Skeletal muscle satellite cell (primary cell): Measurements from ENCODE around the gene PTPRC.

ENCODE experiments used
- H3K27me3 ChIP-seq: 2 replicates; pipeline ENCODE4 v1.7.0; 2013; ENCODE audit warnings: low read length; ENCODE audit not compliant: control insufficient read depth, insufficient read depth
- H3K36me3 ChIP-seq: 2 replicates; pipeline ENCODE4 v1.7.0; 2013; ENCODE audit warnings: mild to moderate bottlenecking, control low read depth, low read length; ENCODE audit not compliant: insufficient read depth
- H3K4me1 ChIP-seq: 2 replicates; pipeline ENCODE4 v1.7.0; 2013; ENCODE audit warnings: low read length; ENCODE audit not compliant: control insufficient read depth, insufficient read depth
- H3K4me2 ChIP-seq: 2 replicates; pipeline ENCODE4 v1.7.0; 2013; ENCODE audit warnings: mild to moderate bottlenecking, low read length
- H3K4me3 ChIP-seq: 2 replicates; pipeline ENCODE4 v1.7.0; 2013; ENCODE audit warnings: low read length
- H3K9ac ChIP-seq: 2 replicates; pipeline ENCODE4 v1.7.0; 2013; ENCODE audit warnings: mild to moderate bottlenecking, low read depth, low read length, moderate library complexity
- H3K9me3 ChIP-seq: replicated peaks from 2 replicates; pipeline ENCODE4 v1.7.0; 2013; ENCODE audit warnings: mild to moderate bottlenecking, control low read depth, low read length

PTPRC gene

GRCh38 chr1:198714271-198714670 is 75.4 kb downstream of the PTPRC start:
- Histone ChIP-seq H3K9ac (no peak overlapping the region), H3K36me3 (no peaks in the 10 kb centered on the region), H3K4me3 (no peak overlapping the region), H3K27me3 (no peaks in the 10 kb centered on the region), H3K4me2 (no peak overlapping the region), H3K9me3 (no peaks in the 10 kb centered on the region), H3K4me1 (no peaks in the 10 kb centered on the region)

GRCh38 chr1:198716051-198716450 is 77.2 kb downstream of the PTPRC start:
- no peak overlapping the region for H3K4me2 ChIP-seq
- H3K9me3 ChIP-seq, result no peaks in the 10 kb centered on the region
- H3K27me3 ChIP-seq, result no peaks in the 10 kb centered on the region
- H3K4me3 ChIP-seq, result no peak overlapping the region
- H3K36me3 ChIP-seq, result no peaks in the 10 kb centered on the region
- H3K4me1 ChIP-seq, result no peaks in the 10 kb centered on the region
- no peak overlapping the region for H3K9ac ChIP-seq

GRCh38 chr1:198717510-198717909 is 78.7 kb downstream of the PTPRC start:
- H3K4me3 ChIP-seq, result no peak overlapping the region
- no peak overlapping the region for H3K9ac ChIP-seq
- no peak overlapping the region for H3K4me2 ChIP-seq
- no peaks in the 10 kb centered on the region for H3K27me3 ChIP-seq
- no peaks in the 10 kb centered on the region for H3K9me3 ChIP-seq
- no peaks in the 10 kb centered on the region for H3K4me1 ChIP-seq
- no peaks in the 10 kb centered on the region for H3K36me3 ChIP-seq

- Histone ChIP-seq H3K9me3 (no peaks in the 10 kb centered on the region), H3K4me1 (peaks cover 13% of the 10 kb centered on the region), H3K4me2 (no peak overlapping the region), H3K27me3 (no peaks in the 10 kb centered on the region), H3K4me3 (no peak overlapping the region), H3K36me3 (no peaks in the 10 kb centered on the region), H3K9ac (no peak overlapping the region)
These were observed 84.3 kb downstream of the PTPRC start for GRCh38 chr1:198723127-198723526.

GRCh38 chr1:198725090-198725489 is 86.2 kb downstream of the PTPRC start:
- H3K4me2 ChIP-seq, result no peak overlapping the region
- no peak overlapping the region for H3K4me3 ChIP-seq
- H3K9me3 ChIP-seq, result no peaks in the 10 kb centered on the region
- peaks cover 13% of the 10 kb centered on the region for H3K4me1 ChIP-seq
- no peaks in the 10 kb centered on the region for H3K36me3 ChIP-seq
- H3K9ac ChIP-seq, result no peak overlapping the region
- no peaks in the 10 kb centered on the region for H3K27me3 ChIP-seq

GRCh38 chr1:198726455-198726854 is 87.6 kb downstream of the PTPRC start:
- no peaks in the 10 kb centered on the region for H3K9me3 ChIP-seq
- H3K9ac ChIP-seq, result no peak overlapping the region
- peak overlapping the region; percentile 17 for H3K4me2 ChIP-seq
- peaks cover 13% of the 10 kb centered on the region for H3K4me1 ChIP-seq
- H3K27me3 ChIP-seq, result no peaks in the 10 kb centered on the region
- no peaks in the 10 kb centered on the region for H3K36me3 ChIP-seq
- no peak overlapping the region for H3K4me3 ChIP-seq

GRCh38 chr1:198729195-198729863 is 90.5 kb downstream of the PTPRC start:
- no peaks in the 10 kb centered on the region for H3K9me3 ChIP-seq
- peaks cover 15% of the 10 kb centered on the region for H3K4me1 ChIP-seq
- H3K36me3 ChIP-seq, result no peaks in the 10 kb centered on the region
- no peak overlapping the region for H3K4me2 ChIP-seq
- no peaks in the 10 kb centered on the region for H3K27me3 ChIP-seq
- no peak overlapping the region for H3K9ac ChIP-seq
- no peak overlapping the region for H3K4me3 ChIP-seq

- Histone ChIP-seq H3K9me3 (no peaks in the 10 kb centered on the region), H3K4me2 (no peak overlapping the region), H3K4me3 (no peak overlapping the region), H3K4me1 (peaks cover 13% of the 10 kb centered on the region), H3K9ac (no peak overlapping the region), H3K27me3 (no peaks in the 10 kb centered on the region), H3K36me3 (no peaks in the 10 kb centered on the region)
These were observed 92.1 kb downstream of the PTPRC start for GRCh38 chr1:198730952-198731351.

- Histone ChIP-seq H3K9me3 (no peaks in the 10 kb centered on the region), H3K36me3 (no peaks in the 10 kb centered on the region), H3K4me1 (peaks cover 9% of the 10 kb centered on the region), H3K4me3 (no peak overlapping the region), H3K27me3 (no peaks in the 10 kb centered on the region), H3K4me2 (no peak overlapping the region), H3K9ac (no peak overlapping the region)
These were observed 95.6 kb downstream of the PTPRC start for GRCh38 chr1:198734323-198735008.

- Histone ChIP-seq H3K9ac (no peak overlapping the region), H3K9me3 (no peaks in the 10 kb centered on the region), H3K4me2 (peak overlapping the region; percentile 38), H3K27me3 (no peaks in the 10 kb centered on the region), H3K36me3 (no peaks in the 10 kb centered on the region), H3K4me1 (peaks cover 13% of the 10 kb centered on the region), H3K4me3 (no peak overlapping the region)
These were observed 102.9 kb downstream of the PTPRC start for GRCh38 chr1:198741744-198742143.

GRCh38 chr1:198747127-198747526 is 108.3 kb downstream of the PTPRC start:
- H3K4me1 ChIP-seq, result peaks cover 5% of the 10 kb centered on the region
- H3K4me3 ChIP-seq, result no peak overlapping the region
- H3K9me3 ChIP-seq, result no peaks in the 10 kb centered on the region
- no peak overlapping the region for H3K9ac ChIP-seq
- no peaks in the 10 kb centered on the region for H3K27me3 ChIP-seq
- H3K4me2 ChIP-seq, result no peak overlapping the region
- no peaks in the 10 kb centered on the region for H3K36me3 ChIP-seq

- no peaks in the 10 kb centered on the region for H3K36me3 ChIP-seq
These were observed 110.4 kb downstream of the PTPRC start for GRCh38 chr1:198749279-198749678.

More at GRCh38 chr1:198749279-198749678, 110.4 kb downstream of the PTPRC start:
- Histone ChIP-seq H3K27me3 (no peaks in the 10 kb centered on the region), H3K4me1 (peaks cover 3% of the 10 kb centered on the region), H3K4me2 (no peak overlapping the region), H3K4me3 (no peak overlapping the region), H3K9me3 (no peaks in the 10 kb centered on the region), H3K9ac (no peak overlapping the region)
